ENCODE data around the gene SH3BP5L.
A peak's percentile ranks its signal among the peaks of the same experiment; 100 is the strongest.
"Not testable (repeated sequence)": the region's sequence is repeated elsewhere in the genome, so short reads cannot be mapped to it uniquely, and the experiment has no call there.

The SH3BP5L gene

DNA sequence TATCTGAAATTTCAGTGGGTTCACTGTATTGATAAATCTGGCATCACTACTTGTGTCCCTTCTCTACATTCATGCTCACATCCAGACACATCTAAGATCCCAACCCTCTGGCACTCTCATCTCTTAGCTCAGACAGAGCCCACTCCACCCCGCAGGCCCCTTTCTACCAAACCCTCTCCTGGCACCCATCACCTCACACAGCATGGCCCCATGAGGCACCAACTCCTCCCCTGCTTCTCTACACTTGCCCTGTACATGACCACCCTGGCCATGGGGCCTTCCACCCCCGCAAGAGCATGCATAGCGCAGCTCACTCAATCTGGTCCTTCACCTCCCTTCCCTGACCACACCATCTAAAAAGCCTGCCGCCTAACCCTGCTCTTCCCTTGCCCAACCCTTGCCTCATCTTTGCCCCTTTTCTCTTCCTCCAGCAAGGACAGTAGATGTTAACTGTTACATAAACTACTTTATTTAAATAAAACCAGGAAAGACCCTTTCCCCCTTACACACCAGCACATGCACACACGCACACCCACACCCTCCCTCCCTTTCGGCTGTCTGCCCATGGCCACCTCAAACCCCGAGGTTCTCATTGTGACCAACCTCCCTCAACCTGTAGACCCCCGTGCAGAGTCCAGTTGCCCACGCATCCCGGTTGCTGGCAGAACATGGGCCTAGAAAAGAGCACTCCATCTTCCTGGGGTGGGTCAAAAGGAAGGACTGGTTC lies 15.6 kb downstream of the SH3BP5L start:
- Histone ChIP-seq H3K9me3 (no peaks in the 10 kb centered on the region), H3K27ac (no peak overlapping the region)
- intact Hi-C loops (cut with DNase I; ENCODE audit: low total_unique reads), result no loop called here

DNA sequence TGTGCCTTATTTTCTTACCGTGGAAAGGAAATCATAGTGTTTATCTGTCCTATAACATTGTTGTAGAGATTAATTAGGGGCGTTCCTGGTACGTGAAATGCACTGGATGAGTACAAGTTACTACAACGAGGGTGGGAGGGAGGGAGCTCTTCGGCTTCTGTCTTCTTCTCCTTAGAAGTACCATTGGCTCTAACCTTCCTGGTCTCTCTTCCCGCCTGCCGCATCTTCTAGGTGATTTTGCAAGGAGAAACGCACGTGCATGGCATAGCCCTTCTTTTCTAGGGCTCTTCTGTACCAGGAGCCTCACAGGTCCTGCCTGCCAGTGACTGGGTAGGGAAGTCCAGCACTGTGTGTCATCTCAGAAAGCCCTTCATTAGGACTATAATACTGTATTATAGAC lies 16.8 kb downstream of the SH3BP5L start:
- intact Hi-C loops (cut with DNase I; ENCODE audit: low total_unique reads), result no loop called here
- Histone ChIP-seq H3K27ac (no peak overlapping the region), H3K4me3 (no peak overlapping the region), H3K9me3 (no peaks in the 10 kb centered on the region), H3K4me1 (peaks cover 0 to 16% (median 11%) of the 10 kb centered on the region in 4 donors), H3K36me3 (peaks cover 21 to 33% (median 33%) of the 10 kb centered on the region in 3 donors), H3K27me3 (no peaks in the 10 kb centered on the region)
- no peak for TF ChIP-seq CTCF (IDR thresholded peaks at IDR 0.05)
- DNase-seq, result no peak

More for the DNA sequence above, 15.6 kb downstream of the SH3BP5L start:
- Histone ChIP-seq H3K36me3 (peaks cover 34 to 46% (median 46%) of the 10 kb centered on the region in 3 donors), H3K4me3 (no peak overlapping the region), H3K27me3 (no peaks in the 10 kb centered on the region), H3K4me1 (peaks cover 0 to 16% (median 11%) of the 10 kb centered on the region in 4 donors)
- no peak for TF ChIP-seq CTCF (IDR thresholded peaks at IDR 0.05)
- DNase-seq, result no peak

- peaks cover 7 to 16% (median 16%) of the 10 kb centered on the region in 3 donors for H3K36me3 ChIP-seq
- peak; percentile 52 for TF ChIP-seq CTCF (IDR thresholded peaks at IDR 0.05)
- H3K4me1 ChIP-seq, result peaks cover 0 to 16% (median 11%) of the 10 kb centered on the region in 4 donors
- H3K27me3 ChIP-seq, result no peaks in the 10 kb centered on the region
- no peak overlapping the region for H3K4me3 ChIP-seq
- H3K27ac ChIP-seq, result no peak overlapping the region
- intact Hi-C loops (cut with DNase I; ENCODE audit: low total_unique reads), result no loop called here
- DNase-seq, result no peak
- H3K9me3 ChIP-seq, result no peaks in the 10 kb centered on the region
Measured at GRCh38 chr1:248807067-248807737, 18.5 kb downstream of the SH3BP5L start.

- no peak for TF ChIP-seq CTCF (IDR thresholded peaks at IDR 0.05)
- H3K27ac ChIP-seq, result no peak overlapping the region
- H3K9me3 ChIP-seq, result no peaks in the 10 kb centered on the region
- H3K36me3 ChIP-seq, result peaks cover 0 to 3% (median 3%) of the 10 kb centered on the region in 3 donors
- H3K4me1 ChIP-seq, result peaks cover 0 to 8% (median 5%) of the 10 kb centered on the region in 4 donors
- H3K4me3 ChIP-seq, result no peak overlapping the region
- intact Hi-C loops (cut with DNase I; ENCODE audit: low total_unique reads), result no loop called here
- DNase-seq, result no peak
- H3K27me3 ChIP-seq, result no peaks in the 10 kb centered on the region
Measured at GRCh38 chr1:248805876-248806275, 19.8 kb downstream of the SH3BP5L start.

DNA sequence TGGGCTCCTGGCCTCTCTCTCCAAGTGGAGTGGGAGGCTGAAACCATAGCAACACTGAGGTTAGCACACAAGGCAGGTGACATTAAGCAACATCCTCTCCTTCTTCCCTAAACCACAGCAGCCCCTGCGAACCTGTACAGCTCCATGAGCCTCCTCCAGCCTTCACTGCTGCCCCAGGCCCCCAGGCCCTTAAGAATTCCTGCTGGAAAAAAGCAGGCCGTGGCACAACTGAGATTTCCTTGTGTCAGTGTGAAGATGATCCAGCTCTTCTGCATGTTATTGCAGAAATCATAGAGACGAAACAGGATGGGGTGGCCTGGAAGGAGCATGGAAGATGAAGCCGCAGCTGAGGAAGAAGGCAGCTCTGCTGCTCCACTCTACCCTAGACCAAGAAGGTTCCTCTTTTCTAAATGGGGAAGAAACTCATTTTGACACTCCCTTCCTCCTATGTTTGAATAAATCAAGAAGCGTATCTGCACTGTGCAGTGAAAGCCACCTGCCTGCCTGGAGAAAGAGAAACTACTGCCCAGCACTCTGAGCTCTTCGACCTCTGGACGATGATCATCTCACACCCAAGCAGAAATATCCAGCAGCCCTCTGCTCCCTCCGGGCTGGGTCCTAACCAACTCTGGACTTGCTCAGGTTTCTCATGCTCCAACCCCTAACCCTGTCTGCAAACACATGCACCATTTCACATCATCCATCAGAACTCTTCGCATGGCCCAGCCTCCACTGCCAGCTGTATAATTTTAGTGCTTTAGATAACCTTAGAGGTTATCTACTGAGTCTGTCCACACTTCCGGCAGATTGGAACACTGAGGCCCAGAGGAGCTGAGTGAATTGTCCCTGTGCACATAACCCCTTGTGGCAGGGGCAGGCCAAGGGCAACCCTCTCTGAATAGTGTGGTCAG lies 20.7 kb downstream of the SH3BP5L start:
- no peak overlapping the region for H3K27ac ChIP-seq
- H3K27me3 ChIP-seq, result no peaks in the 10 kb centered on the region
- no peak overlapping the region for H3K4me3 ChIP-seq
- H3K4me1 ChIP-seq, result no peaks in the 10 kb centered on the region
- no peak for DNase-seq
- no peaks in the 10 kb centered on the region for H3K36me3 ChIP-seq
- no peaks in the 10 kb centered on the region for H3K9me3 ChIP-seq
- TF ChIP-seq CTCF (IDR thresholded peaks at IDR 0.05), result no peak
- intact Hi-C loops (cut with DNase I; ENCODE audit: low total_unique reads), result no loop called here

GRCh38 chr1:248803501-248803900 lies 22.2 kb downstream of the SH3BP5L start:
- H3K27ac ChIP-seq; DNase-seq; H3K36me3 ChIP-seq; H3K9me3 ChIP-seq; H3K4me3 ChIP-seq; H3K4me1 ChIP-seq; intact Hi-C loops (cut with DNase I; ENCODE audit: low total_unique reads); H3K27me3 ChIP-seq: not testable (repeated sequence)

All from tibial artery (tissue), 4 donors.